Mammary epithelial cell (primary cell): Measurements from ENCODE around the gene SLC7A7.

Experiments used
- EZH2 ChIP-seq: IDR thresholded peaks from 2 replicates; pipeline ENCODE4 v1.6.1; 2012; ENCODE audit warnings: low read length, inconsistent platforms, borderline replicate concordance
- TF ChIP-seq, protein P1 (sequence below), 2 donors: IDR thresholded peaks in 1 of 2; conservative IDR thresholded peaks in 1 of 2; 2 replicates each; pipeline ENCODE4 v1.5.1; 2011 to 2012; ENCODE audit warnings: inconsistent platforms in 2 of 2, low read length in 2 of 2, mild to moderate bottlenecking in 2 of 2, control low read depth in 1 of 2, low read depth in 1 of 2; ENCODE audit not compliant: insufficient read depth in 1 of 2; ENCODE audit errors: extremely low read depth in 1 of 2

GRCh38 chr14:22748631-22749068 lies 66.6 kb downstream of the SLC7A7 start:
- no peak for TF ChIP-seq EZH2
- TF ChIP-seq, protein P1, sequence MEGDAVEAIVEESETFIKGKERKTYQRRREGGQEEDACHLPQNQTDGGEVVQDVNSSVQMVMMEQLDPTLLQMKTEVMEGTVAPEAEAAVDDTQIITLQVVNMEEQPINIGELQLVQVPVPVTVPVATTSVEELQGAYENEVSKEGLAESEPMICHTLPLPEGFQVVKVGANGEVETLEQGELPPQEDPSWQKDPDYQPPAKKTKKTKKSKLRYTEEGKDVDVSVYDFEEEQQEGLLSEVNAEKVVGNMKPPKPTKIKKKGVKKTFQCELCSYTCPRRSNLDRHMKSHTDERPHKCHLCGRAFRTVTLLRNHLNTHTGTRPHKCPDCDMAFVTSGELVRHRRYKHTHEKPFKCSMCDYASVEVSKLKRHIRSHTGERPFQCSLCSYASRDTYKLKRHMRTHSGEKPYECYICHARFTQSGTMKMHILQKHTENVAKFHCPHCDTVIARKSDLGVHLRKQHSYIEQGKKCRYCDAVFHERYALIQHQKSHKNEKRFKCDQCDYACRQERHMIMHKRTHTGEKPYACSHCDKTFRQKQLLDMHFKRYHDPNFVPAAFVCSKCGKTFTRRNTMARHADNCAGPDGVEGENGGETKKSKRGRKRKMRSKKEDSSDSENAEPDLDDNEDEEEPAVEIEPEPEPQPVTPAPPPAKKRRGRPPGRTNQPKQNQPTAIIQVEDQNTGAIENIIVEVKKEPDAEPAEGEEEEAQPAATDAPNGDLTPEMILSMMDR (conservative IDR thresholded peaks at IDR 0.05 in 1 of 2, IDR thresholded peaks at IDR 0.05 in 1 of 2; ENCODE audit: extremely low read depth in 1 of 2, insufficient read depth in 1 of 2, low read depth in 1 of 2, low read length in 2 of 2) = no peak
